CD4-positive, alpha-beta T cell treated with Interleukin-10 for 1 hour (primary cell): Measurements from ENCODE around the gene LINGO1.

Experiments used
- DNase-seq: peaks from one replicate; pipeline ENCODE4 v3.0.0-alpha.2; 2020

LINGO1 gene

GRCh38 chr15:77613814-77614213, 18.9 kb downstream of the LINGO1 start:
- DNase-seq = no peak

- DNase-seq = no peak
Observed at GRCh38 chr15:77612958-77613601, 19.6 kb downstream of the LINGO1 start.

- DNase-seq = no peak
Observed at GRCh38 chr15:77611767-77612166, 20.9 kb downstream of the LINGO1 start.

- DNase-seq = no peak
Observed at GRCh38 chr15:77610731-77611130, 22.0 kb downstream of the LINGO1 start.

GRCh38 chr15:77609558-77609957, 23.2 kb downstream of the LINGO1 start:
- no peak for DNase-seq

GRCh38 chr15:77608774-77609173, 23.9 kb downstream of the LINGO1 start:
- DNase-seq = no peak

- no peak for DNase-seq
Observed at GRCh38 chr15:77607894-77608261, 24.8 kb downstream of the LINGO1 start.

GRCh38 chr15:77607111-77607893, 25.4 kb downstream of the LINGO1 start:
- no peak for DNase-seq

- DNase-seq = no peak
Observed at GRCh38 chr15:77606142-77607034, 26.3 kb downstream of the LINGO1 start.

- no peak for DNase-seq
Observed at GRCh38 chr15:77605547-77605946, 27.2 kb downstream of the LINGO1 start.

- no peak for DNase-seq
Observed at GRCh38 chr15:77604973-77605372, 27.7 kb downstream of the LINGO1 start.

GRCh38 chr15:77603611-77604336, 28.9 kb downstream of the LINGO1 start:
- DNase-seq = no peak

GRCh38 chr15:77602800-77603199, 29.9 kb downstream of the LINGO1 start:
- DNase-seq = no peak

- no peak for DNase-seq
Observed at GRCh38 chr15:77599899-77600298, 32.8 kb downstream of the LINGO1 start.

- no peak for DNase-seq
Observed at GRCh38 chr15:77599357-77599756, 33.4 kb downstream of the LINGO1 start.

- DNase-seq = no peak
Observed at GRCh38 chr15:77598644-77599043, 34.1 kb downstream of the LINGO1 start.

- no peak for DNase-seq
Observed at GRCh38 chr15:77597804-77598453, 34.8 kb downstream of the LINGO1 start.

- no peak for DNase-seq
Observed at GRCh38 chr15:77596821-77597803, 35.6 kb downstream of the LINGO1 start.

- DNase-seq = no peak
Observed at GRCh38 chr15:77595231-77595630, 37.5 kb downstream of the LINGO1 start.

- DNase-seq = no peak
Observed at GRCh38 chr15:77592758-77593157, 40.0 kb downstream of the LINGO1 start.
